ENCODE data around the gene AKAP10. TPM values are rescaled to one million over a fixed set of nuclear protein-coding genes. Genes with fewer than 3 reads are reported as not detected.
A peak's percentile ranks its signal among the peaks of the same experiment; 100 is the strongest.
"Not testable (repeated sequence)": the region's sequence is repeated elsewhere in the genome, so short reads cannot be mapped to it uniquely, and the experiment has no call there.

Gene AKAP10
- total and polyA plus RNA-seq, 2 donors (not counting 1 experiment from before 2014, with no cell fraction given) = 20.6 to 71.2 TPM

GRCh38 chr17:19865021-19865420 lies 112.6 kb downstream of the AKAP10 start:
- Histone ChIP-seq H3K9ac (ENCODE audit: low read length) (no peak overlapping the region), H3K4me1 (ENCODE audit: control insufficient read depth in 2 of 2, insufficient read depth in 2 of 2, low read length in 2 of 2) (peaks cover 5 to 6% of the 10 kb centered on the region in 2 donors), H4K20me1 (ENCODE audit: control insufficient read depth, insufficient read depth, low read length, poor library complexity, severe bottlenecking) (no peaks in the 10 kb centered on the region), H3K4me2 (replicated peaks; ENCODE audit: low read depth, low read length, poor library complexity, severe bottlenecking) (no peak overlapping the region), H3K79me2 (ENCODE audit: control insufficient read depth, insufficient read depth, low read length) (no peaks in the 10 kb centered on the region), H3K4me3 (ENCODE audit: control extremely low read depth in 1 of 5, extremely low read depth in 1 of 5, insufficient read depth in 1 of 5, low read depth in 2 of 5, low read length in 4 of 5) (no peak overlapping the region), H3K27me3 (replicated peaks in 1 of 4; ENCODE audit: control extremely low read depth in 1 of 4, control insufficient read depth in 3 of 4, insufficient read depth in 4 of 4, low read length in 3 of 4) (peaks cover 0 to 4% (median 0%) of the 10 kb centered on the region in 4 experiments), H3K27ac (ENCODE audit: low read length in 2 of 2) (no peak overlapping the region), H3K9me3 (ENCODE audit: control extremely low read depth in 1 of 3, control insufficient read depth in 2 of 3, insufficient read depth in 1 of 3, low read length in 2 of 3) (no peaks in the 10 kb centered on the region), H2AFZ (ENCODE audit: insufficient read depth, low read depth, low read length, poor library complexity, severe bottlenecking) (no peak overlapping the region), H3K36me3 (replicated peaks in 1 of 2; ENCODE audit: control extremely low read depth in 1 of 2, control insufficient read depth in 1 of 2, extremely low read depth in 1 of 2, insufficient read depth in 2 of 2, low read length in 1 of 2) (no peaks in the 10 kb centered on the region)
- H3K27me3 Mint-ChIP-seq = peaks cover 10% of the 10 kb centered on the region
- H3K9me3 Mint-ChIP-seq (ENCODE audit: insufficient read depth) = no peaks in the 10 kb centered on the region
- ATAC-seq (ENCODE audit: low read depth) (no peak), DNase-seq (no peak)
- no peak overlapping the region for H3K27ac Mint-ChIP-seq
- peak overlapping the region; percentile 19 for H3K4me3 Mint-ChIP-seq
- peaks cover 6% of the 10 kb centered on the region for H3K4me1 Mint-ChIP-seq
- WGBS (ENCODE audit: insufficient coverage) = no CpG with 5 or more reads among the region's 3 CpGs
- TF ChIP-seq CTCF (IDR thresholded peaks at IDR 0.05) (no peak), EZH2 (IDR thresholded peaks at IDR 0.05; ENCODE audit: borderline replicate concordance, insufficient read depth, low read depth, low read length, poor library complexity, severe bottlenecking) (no peak)
- POLR2A ChIA-PET = no interaction called here
- intact Hi-C loops (cut with micrococcal nuclease) = no loop called here
- CTCF ChIA-PET = no interaction called here

- H3K9me3 ChIP-seq (ENCODE audit: control extremely low read depth in 1 of 3, control insufficient read depth in 2 of 3, insufficient read depth in 1 of 3, low read length in 2 of 3); H3K27ac ChIP-seq (ENCODE audit: low read length in 2 of 2); H3K4me1 Mint-ChIP-seq; H2AFZ ChIP-seq (ENCODE audit: insufficient read depth, low read depth, low read length, poor library complexity, severe bottlenecking); intact Hi-C loops (cut with micrococcal nuclease); H3K4me3 ChIP-seq (ENCODE audit: control extremely low read depth in 1 of 5, extremely low read depth in 1 of 5, insufficient read depth in 1 of 5, low read depth in 2 of 5, low read length in 4 of 5); H3K4me2 ChIP-seq (replicated peaks; ENCODE audit: low read depth, low read length, poor library complexity, severe bottlenecking); POLR2A ChIA-PET; H3K36me3 ChIP-seq (replicated peaks in 1 of 2; ENCODE audit: control extremely low read depth in 1 of 2, control insufficient read depth in 1 of 2, extremely low read depth in 1 of 2, insufficient read depth in 2 of 2, low read length in 1 of 2); ATAC-seq (ENCODE audit: low read depth); H3K79me2 ChIP-seq (ENCODE audit: control insufficient read depth, insufficient read depth, low read length); H3K27ac Mint-ChIP-seq; H3K4me3 Mint-ChIP-seq; H3K9ac ChIP-seq (ENCODE audit: low read length); H3K27me3 Mint-ChIP-seq; H3K27me3 ChIP-seq (replicated peaks in 1 of 4; ENCODE audit: control extremely low read depth in 1 of 4, control insufficient read depth in 3 of 4, insufficient read depth in 4 of 4, low read length in 3 of 4); DNase-seq; H4K20me1 ChIP-seq (ENCODE audit: control insufficient read depth, insufficient read depth, low read length, poor library complexity, severe bottlenecking); H3K9me3 Mint-ChIP-seq (ENCODE audit: insufficient read depth); H3K4me1 ChIP-seq (ENCODE audit: control insufficient read depth in 2 of 2, insufficient read depth in 2 of 2, low read length in 2 of 2): not testable (repeated sequence)
- WGBS (ENCODE audit: insufficient coverage) = 84% methylated on average over 4 of the region's 9 CpGs
- CTCF ChIA-PET = interaction anchor here (0.6 kb wide), 1 partner anchor 1234 kb away, joined by 4 read pairs; no protein-coding TSS in a partner anchor
Measured at GRCh38 chr17:19860647-19861177, 116.9 kb downstream of the AKAP10 start.

All from B cell (primary cell).